ENCODE data around the gene PRKRA.

DNA sequence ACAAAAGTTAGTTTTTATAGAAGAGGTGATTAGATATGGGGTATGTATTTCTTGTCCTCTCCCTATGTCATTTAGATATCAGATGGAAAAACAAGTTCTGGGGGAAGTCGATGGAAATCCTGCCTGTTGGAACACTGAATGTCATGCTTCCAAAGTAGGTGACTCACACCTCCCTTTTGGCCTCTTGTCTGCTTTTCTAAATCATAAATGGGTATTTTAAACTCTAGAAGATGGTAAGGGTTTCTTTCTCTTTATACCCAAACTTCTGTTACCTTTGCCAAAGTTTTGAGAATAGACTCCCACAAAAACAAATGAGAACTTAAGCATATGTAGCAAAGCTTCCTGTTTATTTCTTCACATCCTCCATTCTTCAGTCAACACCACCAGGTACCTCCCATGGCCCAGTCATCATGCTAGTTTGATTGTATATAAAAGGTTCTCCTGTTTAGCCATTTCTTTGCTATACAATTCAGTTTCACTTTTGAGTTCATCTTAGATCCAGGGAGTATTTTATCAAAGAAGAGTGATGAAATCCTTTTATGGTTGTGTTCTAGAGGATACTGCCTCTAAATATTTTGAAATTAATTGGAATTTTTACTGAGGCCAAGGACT lies 63.9 kb downstream of the PRKRA start:
- TF ChIP-seq, protein P1, sequence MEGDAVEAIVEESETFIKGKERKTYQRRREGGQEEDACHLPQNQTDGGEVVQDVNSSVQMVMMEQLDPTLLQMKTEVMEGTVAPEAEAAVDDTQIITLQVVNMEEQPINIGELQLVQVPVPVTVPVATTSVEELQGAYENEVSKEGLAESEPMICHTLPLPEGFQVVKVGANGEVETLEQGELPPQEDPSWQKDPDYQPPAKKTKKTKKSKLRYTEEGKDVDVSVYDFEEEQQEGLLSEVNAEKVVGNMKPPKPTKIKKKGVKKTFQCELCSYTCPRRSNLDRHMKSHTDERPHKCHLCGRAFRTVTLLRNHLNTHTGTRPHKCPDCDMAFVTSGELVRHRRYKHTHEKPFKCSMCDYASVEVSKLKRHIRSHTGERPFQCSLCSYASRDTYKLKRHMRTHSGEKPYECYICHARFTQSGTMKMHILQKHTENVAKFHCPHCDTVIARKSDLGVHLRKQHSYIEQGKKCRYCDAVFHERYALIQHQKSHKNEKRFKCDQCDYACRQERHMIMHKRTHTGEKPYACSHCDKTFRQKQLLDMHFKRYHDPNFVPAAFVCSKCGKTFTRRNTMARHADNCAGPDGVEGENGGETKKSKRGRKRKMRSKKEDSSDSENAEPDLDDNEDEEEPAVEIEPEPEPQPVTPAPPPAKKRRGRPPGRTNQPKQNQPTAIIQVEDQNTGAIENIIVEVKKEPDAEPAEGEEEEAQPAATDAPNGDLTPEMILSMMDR (conservative IDR thresholded peaks at IDR 0.05): no peak
- TF ChIP-seq ZFX (IDR thresholded peaks at IDR 0.05): no peak
